OCI-LY1 (cell line): ENCODE results near the gene GPR139.

ENCODE experiments used
- H2AFZ ChIP-seq: fragments of 200-600 bp; sonication (generic), shearing (Covaris generic); 2 replicates; pipeline ENCODE4 v1.6.0; 2014; ENCODE audit warnings: antibody characterized with exemption, mild to moderate bottlenecking, low read length
- H3F3A ChIP-seq: fragments of 200-600 bp; sonication (generic), shearing (Covaris generic); 2 replicates; pipeline ENCODE4 v1.6.0; 2014; ENCODE audit warnings: mild to moderate bottlenecking, antibody characterized with exemption, low read length, moderate library complexity; ENCODE audit not compliant: insufficient read depth
- H3K27ac ChIP-seq: fragments of 200-600 bp; sonication (generic); 2 replicates; pipeline ENCODE4 v1.5.1; 2014; ENCODE audit warnings: low read length, mixed run types, mild to moderate bottlenecking, low read depth; ENCODE audit not compliant: poor library complexity, severe bottlenecking
- H3K27me3 ChIP-seq: fragments of 200-600 bp; sonication (generic); 2 replicates; pipeline ENCODE4 v1.6.0; 2014; ENCODE audit warnings: antibody characterized with exemption, mild to moderate bottlenecking, low read length, moderate library complexity; ENCODE audit not compliant: insufficient read depth
- H3K36me3 ChIP-seq: fragments of 200-600 bp; sonication (generic); 2 replicates; pipeline ENCODE4 v1.6.1; 2014; ENCODE audit warnings: mild to moderate bottlenecking, antibody characterized with exemption, low read length, moderate library complexity, mixed read lengths; ENCODE audit not compliant: insufficient read depth
- H3K4me1 ChIP-seq: fragments of 200-600 bp; sonication (generic); 2 replicates; pipeline ENCODE4 v1.5.1; 2014; ENCODE audit warnings: mild to moderate bottlenecking, low read length, moderate library complexity; ENCODE audit not compliant: insufficient read depth, severe bottlenecking
- H3K4me2 ChIP-seq: fragments of 200-600 bp; sonication (generic), shearing (Covaris generic); 2 replicates; pipeline ENCODE4 v1.6.1; 2014; ENCODE audit warnings: low read length
- H3K4me3 ChIP-seq: fragments of 200-600 bp; sonication (generic); 2 replicates; pipeline ENCODE4 v1.5.1; 2014; ENCODE audit warnings: low read length, low read depth, mild to moderate bottlenecking, mixed read lengths; ENCODE audit not compliant: poor library complexity, severe bottlenecking
- H3K79me2 ChIP-seq: fragments of 200-600 bp; shearing (Covaris generic); 2 replicates; pipeline ENCODE4 v1.6.1; 2016; ENCODE audit warnings: mixed run types, low read length, mixed read lengths; ENCODE audit not compliant: insufficient read depth
- H3K9ac ChIP-seq: fragments of 200-600 bp; sonication (generic), shearing (Covaris generic); 2 replicates; pipeline ENCODE4 v1.6.1; 2014; ENCODE audit warnings: mild to moderate bottlenecking, low read length, mixed read lengths
- H3K9me2 ChIP-seq: fragments of 200-600 bp; sonication (generic), shearing (Covaris generic); 2 replicates; pipeline ENCODE4 v1.6.1; 2014; ENCODE audit warnings: low read depth, mild to moderate bottlenecking, low read length, mixed read lengths
- H3K9me3 ChIP-seq: fragments of 200-600 bp; shearing (Covaris generic); 2 replicates; pipeline ENCODE4 v1.6.1; 2014; ENCODE audit warnings: low read length, mixed read lengths
- H4K20me1 ChIP-seq: fragments of 200-600 bp; sonication (generic), shearing (Covaris generic); 2 replicates; pipeline ENCODE4 v1.6.0; 2016; ENCODE audit warnings: mild to moderate bottlenecking, low read length; ENCODE audit not compliant: insufficient read depth
- EZH2 ChIP-seq: fragments of 200-600 bp; sonication (generic), shearing (Covaris generic); IDR thresholded peaks from 2 replicates; pipeline ENCODE4 v1.8.0; 2017; ENCODE audit warnings: borderline replicate concordance, mixed run types, mild to moderate bottlenecking, antibody characterized with exemption, low read length, moderate library complexity, mixed read lengths
- TF ChIP-seq, protein P1 (sequence below): fragments of 200-600 bp; sonication (generic), shearing (Covaris generic); IDR thresholded peaks from 2 replicates; pipeline ENCODE4 v1.5.1; 2017; ENCODE audit warnings: mild to moderate bottlenecking, antibody characterized with exemption, low read length, moderate library complexity, mixed read lengths

Gene GPR139

DNA sequence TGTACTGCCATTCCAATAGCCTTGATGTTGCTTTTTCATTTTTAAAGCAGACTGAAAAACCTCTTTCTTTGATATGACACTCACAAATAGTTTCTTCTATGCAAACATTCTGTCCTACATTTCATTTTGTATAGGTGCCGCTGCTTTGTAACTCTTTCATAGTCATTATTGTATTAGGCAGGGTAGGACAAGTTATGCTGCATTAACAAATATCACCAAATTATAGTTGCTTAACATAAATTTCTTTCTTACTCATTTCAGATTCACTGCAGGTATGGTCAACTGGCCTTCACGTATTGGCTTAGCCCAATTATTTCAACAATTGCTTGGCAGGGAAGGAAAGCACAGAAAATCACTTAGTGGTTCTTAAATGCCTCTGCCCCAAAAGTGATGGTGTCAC lies 70.8 kb downstream of the GPR139 start:
- Histone ChIP-seq H4K20me1 (no peaks in the 10 kb centered on the region), H3K9ac (no peak overlapping the region), H3K79me2 (no peaks in the 10 kb centered on the region), H3K4me1 (no peaks in the 10 kb centered on the region), H3K36me3 (no peaks in the 10 kb centered on the region), H2AFZ (no peak overlapping the region), H3K4me3 (no peak overlapping the region), H3K4me2 (no peak overlapping the region), H3K27me3 (no peaks in the 10 kb centered on the region; the same call in 1 of the 2 replicates), H3K9me2 (no peaks in the 10 kb centered on the region), H3K27ac (no peak overlapping the region), H3F3A (no peaks in the 10 kb centered on the region), H3K9me3 (no peaks in the 10 kb centered on the region)
- no peak for TF ChIP-seq EZH2
- TF ChIP-seq, protein P1, sequence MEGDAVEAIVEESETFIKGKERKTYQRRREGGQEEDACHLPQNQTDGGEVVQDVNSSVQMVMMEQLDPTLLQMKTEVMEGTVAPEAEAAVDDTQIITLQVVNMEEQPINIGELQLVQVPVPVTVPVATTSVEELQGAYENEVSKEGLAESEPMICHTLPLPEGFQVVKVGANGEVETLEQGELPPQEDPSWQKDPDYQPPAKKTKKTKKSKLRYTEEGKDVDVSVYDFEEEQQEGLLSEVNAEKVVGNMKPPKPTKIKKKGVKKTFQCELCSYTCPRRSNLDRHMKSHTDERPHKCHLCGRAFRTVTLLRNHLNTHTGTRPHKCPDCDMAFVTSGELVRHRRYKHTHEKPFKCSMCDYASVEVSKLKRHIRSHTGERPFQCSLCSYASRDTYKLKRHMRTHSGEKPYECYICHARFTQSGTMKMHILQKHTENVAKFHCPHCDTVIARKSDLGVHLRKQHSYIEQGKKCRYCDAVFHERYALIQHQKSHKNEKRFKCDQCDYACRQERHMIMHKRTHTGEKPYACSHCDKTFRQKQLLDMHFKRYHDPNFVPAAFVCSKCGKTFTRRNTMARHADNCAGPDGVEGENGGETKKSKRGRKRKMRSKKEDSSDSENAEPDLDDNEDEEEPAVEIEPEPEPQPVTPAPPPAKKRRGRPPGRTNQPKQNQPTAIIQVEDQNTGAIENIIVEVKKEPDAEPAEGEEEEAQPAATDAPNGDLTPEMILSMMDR: no peak

DNA sequence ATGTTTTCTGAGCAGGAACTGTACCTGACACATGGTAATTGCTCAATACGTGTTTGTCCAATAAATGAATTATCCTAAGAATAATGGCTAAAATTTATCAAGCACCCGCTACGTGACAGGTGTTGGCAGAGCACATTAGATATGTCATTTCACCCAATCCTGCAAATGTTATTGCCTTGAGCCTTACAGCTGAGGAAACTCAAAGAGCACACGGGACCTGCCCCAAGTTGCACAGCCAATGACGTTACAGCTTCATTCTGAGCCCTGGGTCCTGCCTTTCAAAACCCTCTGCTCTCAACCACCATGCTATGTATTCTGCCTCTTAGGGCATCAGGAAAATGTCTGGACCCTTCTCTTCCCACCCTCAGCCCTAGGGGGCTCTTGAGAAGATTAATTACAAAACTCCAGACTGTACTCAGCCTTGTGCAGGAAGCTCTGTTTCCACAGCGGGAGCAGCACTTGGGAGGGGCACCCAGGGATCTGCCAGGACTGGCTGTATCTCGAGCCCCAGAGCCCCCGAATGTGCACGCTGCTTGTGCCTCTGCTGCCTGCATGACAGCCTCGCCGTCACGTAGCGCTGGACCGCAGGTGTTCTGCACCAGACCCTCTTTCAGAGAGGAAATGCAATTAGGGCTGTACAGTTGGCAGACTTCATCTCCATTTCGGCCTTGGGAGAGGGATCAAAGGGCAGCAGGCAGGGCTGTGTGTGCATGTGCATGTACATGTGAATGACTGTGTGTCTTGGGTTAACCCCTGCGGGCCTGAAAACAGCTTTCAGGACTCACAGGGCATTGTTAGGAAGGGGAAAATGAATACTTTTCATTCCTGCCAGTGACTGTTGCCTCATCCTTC lies 71.6 kb downstream of the GPR139 start:
- H3K36me3 ChIP-seq: no peaks in the 10 kb centered on the region
- H3K9ac ChIP-seq: no peak overlapping the region
- H3F3A ChIP-seq: no peaks in the 10 kb centered on the region
- TF ChIP-seq, protein P1: no peak
- no peak for TF ChIP-seq EZH2
- no peaks in the 10 kb centered on the region for H3K9me3 ChIP-seq
- no peak overlapping the region for H3K27ac ChIP-seq
- H3K4me1 ChIP-seq: no peaks in the 10 kb centered on the region
- no peaks in the 10 kb centered on the region for H3K9me2 ChIP-seq
- no peak overlapping the region for H3K4me2 ChIP-seq
- no peak overlapping the region for H2AFZ ChIP-seq
- no peaks in the 10 kb centered on the region for H3K79me2 ChIP-seq
- H4K20me1 ChIP-seq: no peaks in the 10 kb centered on the region
- no peaks in the 10 kb centered on the region; the same call in 1 of the 2 replicates for H3K27me3 ChIP-seq
- no peak overlapping the region for H3K4me3 ChIP-seq

DNA sequence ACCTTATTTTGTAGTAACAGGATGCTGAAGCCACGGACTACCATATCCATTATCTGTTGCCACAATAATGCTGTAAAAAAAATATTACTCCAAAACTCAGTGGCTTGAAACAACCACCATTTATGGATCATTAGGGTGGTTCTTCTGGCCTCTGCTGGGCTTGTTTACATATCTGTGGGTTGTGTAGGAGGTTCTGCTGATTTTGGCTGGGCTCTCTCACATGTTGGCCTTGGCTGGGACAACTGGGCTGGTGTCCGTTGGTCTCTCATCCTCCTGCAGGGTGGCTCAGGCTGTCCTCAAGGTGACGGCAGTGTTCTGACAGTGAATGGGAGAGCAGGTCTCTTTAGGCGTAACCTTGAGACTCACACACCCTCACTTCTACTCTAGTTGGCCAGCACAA lies 76.0 kb downstream of the GPR139 start:
- Histone ChIP-seq H3K36me3 (no peaks in the 10 kb centered on the region), H3K4me1 (no peaks in the 10 kb centered on the region), H3K9me2 (no peaks in the 10 kb centered on the region), H3K27ac (no peak overlapping the region), H4K20me1 (no peaks in the 10 kb centered on the region), H3F3A (no peaks in the 10 kb centered on the region), H3K27me3 (no peaks in the 10 kb centered on the region), H3K79me2 (no peaks in the 10 kb centered on the region), H3K4me2 (no peak overlapping the region), H3K9ac (no peak overlapping the region), H3K4me3 (no peak overlapping the region), H3K9me3 (no peaks in the 10 kb centered on the region), H2AFZ (no peak overlapping the region)
- TF ChIP-seq, protein P1: no peak
- no peak for TF ChIP-seq EZH2
